Measurements from ENCODE around the gene ANKRD13A. TPM values are rescaled to one million over a fixed set of nuclear protein-coding genes. Genes with fewer than 3 reads are reported as not detected.
A peak's percentile ranks its signal among the peaks of the same experiment; 100 is the strongest.

Gene ANKRD13A
- total and polyA plus RNA-seq, 2 of the 13 experiments (the other 11 are each of a cell fraction or from before 2014, with no cell fraction given): 34.1 to 41.6 TPM

DNA sequence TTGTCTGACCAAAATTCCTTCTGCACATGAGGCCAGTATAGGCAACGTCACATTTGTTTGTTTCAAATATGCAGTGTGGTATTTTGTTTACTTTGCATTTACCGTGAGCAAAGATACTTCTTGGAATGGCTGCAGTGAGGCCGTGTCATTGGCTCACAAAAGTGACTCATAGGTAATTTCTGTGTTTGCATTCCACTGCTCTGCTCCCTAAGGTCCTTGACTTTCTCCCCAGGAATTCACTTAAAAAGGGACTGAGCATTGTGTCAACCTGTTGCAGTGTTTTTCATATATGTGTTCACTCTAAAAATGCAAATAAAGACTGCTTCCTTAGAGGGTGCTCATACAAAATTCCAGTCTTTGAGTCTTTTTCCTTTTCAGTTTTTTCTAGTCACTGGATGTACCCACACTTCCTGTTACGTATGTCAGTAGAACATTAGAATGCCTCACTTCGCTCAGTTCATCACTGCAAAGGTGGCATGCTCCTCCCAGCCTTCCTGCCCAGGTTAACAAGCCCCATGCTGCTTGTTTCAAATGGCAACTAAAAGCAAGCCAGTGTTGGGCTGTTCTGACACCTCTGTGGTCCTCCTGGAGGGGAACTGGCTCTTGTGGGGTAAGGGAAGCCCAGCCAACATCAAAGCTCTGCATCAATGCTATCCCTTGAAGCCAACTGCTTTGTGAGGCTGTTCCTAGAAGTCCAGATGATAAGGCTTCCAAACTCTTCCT, 40.0 kb downstream of the ANKRD13A start (continued):
- no peak for TF ChIP-seq ZNF556 (CRISPR knock-in tag; IDR thresholded peaks at IDR 0.05; ENCODE audit: borderline replicate concordance)
- no peak for TF ChIP-seq ZSCAN9 (CRISPR knock-in tag; IDR thresholded peaks at IDR 0.05; ENCODE audit: borderline replicate concordance)
- TF ChIP-seq MIER3 (CRISPR knock-in tag; IDR thresholded peaks at IDR 0.05; ENCODE audit: borderline replicate concordance): peak; percentile 89; the same call in 1 of the 2 replicates
- no peak for TF ChIP-seq MED8 (CRISPR knock-in tag; IDR thresholded peaks at IDR 0.05; ENCODE audit: insufficient replicate concordance)
- peak; percentile 48; the same call in 1 of the 2 replicates for TF ChIP-seq NFYB (CRISPR knock-in tag; IDR thresholded peaks at IDR 0.05)
- TF ChIP-seq HES4 (CRISPR knock-in tag; IDR thresholded peaks at IDR 0.05; ENCODE audit: borderline replicate concordance): no peak
- TF ChIP-seq, protein P1, sequence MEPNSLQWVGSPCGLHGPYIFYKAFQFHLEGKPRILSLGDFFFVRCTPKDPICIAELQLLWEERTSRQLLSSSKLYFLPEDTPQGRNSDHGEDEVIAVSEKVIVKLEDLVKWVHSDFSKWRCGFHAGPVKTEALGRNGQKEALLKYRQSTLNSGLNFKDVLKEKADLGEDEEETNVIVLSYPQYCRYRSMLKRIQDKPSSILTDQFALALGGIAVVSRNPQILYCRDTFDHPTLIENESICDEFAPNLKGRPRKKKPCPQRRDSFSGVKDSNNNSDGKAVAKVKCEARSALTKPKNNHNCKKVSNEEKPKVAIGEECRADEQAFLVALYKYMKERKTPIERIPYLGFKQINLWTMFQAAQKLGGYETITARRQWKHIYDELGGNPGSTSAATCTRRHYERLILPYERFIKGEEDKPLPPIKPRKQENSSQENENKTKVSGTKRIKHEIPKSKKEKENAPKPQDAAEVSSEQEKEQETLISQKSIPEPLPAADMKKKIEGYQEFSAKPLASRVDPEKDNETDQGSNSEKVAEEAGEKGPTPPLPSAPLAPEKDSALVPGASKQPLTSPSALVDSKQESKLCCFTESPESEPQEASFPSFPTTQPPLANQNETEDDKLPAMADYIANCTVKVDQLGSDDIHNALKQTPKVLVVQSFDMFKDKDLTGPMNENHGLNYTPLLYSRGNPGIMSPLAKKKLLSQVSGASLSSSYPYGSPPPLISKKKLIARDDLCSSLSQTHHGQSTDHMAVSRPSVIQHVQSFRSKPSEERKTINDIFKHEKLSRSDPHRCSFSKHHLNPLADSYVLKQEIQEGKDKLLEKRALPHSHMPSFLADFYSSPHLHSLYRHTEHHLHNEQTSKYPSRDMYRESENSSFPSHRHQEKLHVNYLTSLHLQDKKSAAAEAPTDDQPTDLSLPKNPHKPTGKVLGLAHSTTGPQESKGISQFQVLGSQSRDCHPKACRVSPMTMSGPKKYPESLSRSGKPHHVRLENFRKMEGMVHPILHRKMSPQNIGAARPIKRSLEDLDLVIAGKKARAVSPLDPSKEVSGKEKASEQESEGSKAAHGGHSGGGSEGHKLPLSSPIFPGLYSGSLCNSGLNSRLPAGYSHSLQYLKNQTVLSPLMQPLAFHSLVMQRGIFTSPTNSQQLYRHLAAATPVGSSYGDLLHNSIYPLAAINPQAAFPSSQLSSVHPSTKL (CRISPR knock-in tag; IDR thresholded peaks at IDR 0.05): peak; percentile 97
- no peak for TF ChIP-seq SYNCRIP (IDR thresholded peaks at IDR 0.05; ENCODE audit: insufficient read depth, low read depth, low read length)
- no peak; the same call in 1 of the 2 replicates for TF ChIP-seq ZNF543 (CRISPR knock-in tag; IDR thresholded peaks at IDR 0.05)
- TF ChIP-seq RBAK (CRISPR knock-in tag; IDR thresholded peaks at IDR 0.05): no peak
- TF ChIP-seq ZNF335 (CRISPR knock-in tag; IDR thresholded peaks at IDR 0.05): peak; percentile 80
- TF ChIP-seq, protein P2, sequence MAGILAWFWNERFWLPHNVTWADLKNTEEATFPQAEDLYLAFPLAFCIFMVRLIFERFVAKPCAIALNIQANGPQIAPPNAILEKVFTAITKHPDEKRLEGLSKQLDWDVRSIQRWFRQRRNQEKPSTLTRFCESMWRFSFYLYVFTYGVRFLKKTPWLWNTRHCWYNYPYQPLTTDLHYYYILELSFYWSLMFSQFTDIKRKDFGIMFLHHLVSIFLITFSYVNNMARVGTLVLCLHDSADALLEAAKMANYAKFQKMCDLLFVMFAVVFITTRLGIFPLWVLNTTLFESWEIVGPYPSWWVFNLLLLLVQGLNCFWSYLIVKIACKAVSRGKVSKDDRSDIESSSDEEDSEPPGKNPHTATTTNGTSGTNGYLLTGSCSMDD (CRISPR knock-in tag; IDR thresholded peaks at IDR 0.05): no peak
- TF ChIP-seq, protein P3, sequence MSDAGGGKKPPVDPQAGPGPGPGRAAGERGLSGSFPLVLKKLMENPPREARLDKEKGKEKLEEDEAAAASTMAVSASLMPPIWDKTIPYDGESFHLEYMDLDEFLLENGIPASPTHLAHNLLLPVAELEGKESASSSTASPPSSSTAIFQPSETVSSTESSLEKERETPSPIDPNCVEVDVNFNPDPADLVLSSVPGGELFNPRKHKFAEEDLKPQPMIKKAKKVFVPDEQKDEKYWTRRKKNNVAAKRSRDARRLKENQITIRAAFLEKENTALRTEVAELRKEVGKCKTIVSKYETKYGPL (CRISPR knock-in tag; IDR thresholded peaks at IDR 0.05): no peak
- TF ChIP-seq ZNF605 (CRISPR knock-in tag; IDR thresholded peaks at IDR 0.05): 0 out of 2 replicates have a peak, but pooled peaks have one; percentile 45
- no peak for TF ChIP-seq ZNF251 (CRISPR knock-in tag; IDR thresholded peaks at IDR 0.05)
- TF ChIP-seq SNAPC2 (CRISPR knock-in tag; IDR thresholded peaks at IDR 0.05): no peak
- TF ChIP-seq ARID4A (CRISPR knock-in tag; IDR thresholded peaks at IDR 0.05; ENCODE audit: borderline replicate concordance): no peak; the same call in 1 of the 2 replicates

Measured in HepG2 (cell line).